Activated naive CD4-positive, alpha-beta T cell (primary cell): ENCODE measurements around the gene OTUD7B.
"Not testable (repeated sequence)": the region's sequence is repeated elsewhere in the genome, so short reads cannot be mapped to it uniquely, and the experiment has no call there.

Source experiments
- DNase-seq, 4 experiments: peaks; one replicate each; lab custom pipeline; 2025; lab: John Stamatoyannopoulos, UW

Gene OTUD7B

DNA sequence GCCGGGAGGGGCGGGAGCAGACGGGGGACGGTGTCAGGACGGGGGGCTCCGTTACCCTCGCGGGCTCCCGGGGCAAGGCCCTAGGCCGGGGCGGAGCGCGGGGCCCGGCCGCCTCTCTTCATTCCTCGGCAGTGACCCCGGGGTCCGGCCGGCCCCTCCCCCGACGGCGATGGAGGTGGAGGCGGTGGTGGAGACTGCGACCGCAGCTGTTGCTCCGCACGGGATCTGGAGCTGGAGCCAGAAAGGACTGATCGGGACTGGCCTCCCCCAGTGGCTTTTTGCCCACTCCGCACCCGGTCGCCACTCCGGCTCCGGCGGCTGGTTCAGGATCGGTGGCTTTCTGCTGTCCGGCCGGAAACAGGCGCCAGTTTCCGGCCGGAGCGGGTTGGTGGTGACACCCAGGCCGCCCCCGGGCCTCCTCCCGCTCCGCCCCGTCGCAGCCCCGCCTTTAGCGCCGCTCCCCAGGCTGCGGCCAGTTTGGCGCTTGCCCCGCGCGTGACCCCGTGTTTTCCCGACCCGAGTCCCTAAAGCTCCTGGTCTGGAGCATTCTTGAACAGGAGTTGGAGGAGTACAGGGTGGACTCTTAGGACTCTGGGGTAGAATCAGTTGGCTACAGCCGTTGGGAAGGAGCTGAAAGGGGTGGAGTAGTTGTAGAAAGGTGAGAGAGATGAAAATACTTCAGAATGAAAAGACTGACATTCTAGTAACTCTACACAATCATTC lies at the start of gene OTUD7B:
Gene OTUD7B (minus strand): TSS at position 334 of the 723 bp plus-strand sequence. CDS start 33,216 bp downstream, outside the sequence.
- peak; percentile 36 to 58 (median 45) for DNase-seq

DNA sequence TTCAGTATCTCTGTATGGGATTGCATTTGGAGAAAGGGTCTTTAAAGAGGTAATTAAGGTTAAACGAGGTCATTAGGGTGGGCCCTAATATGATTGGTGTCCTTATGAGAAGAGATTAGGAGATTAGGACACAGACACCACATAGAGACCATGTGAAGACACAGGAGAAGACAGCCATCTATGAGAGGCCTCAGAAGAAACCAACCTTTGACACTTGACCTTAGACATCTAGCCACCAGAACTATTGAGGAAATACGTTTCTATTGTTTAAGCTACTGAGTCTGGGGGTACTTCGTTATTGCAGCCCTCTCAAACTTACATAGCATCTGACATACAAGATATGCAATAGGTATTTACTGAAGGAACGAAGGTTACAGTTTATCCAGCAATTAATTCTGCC lies 49.7 kb upstream of the OTUD7B start:
- no peak for DNase-seq

DNA sequence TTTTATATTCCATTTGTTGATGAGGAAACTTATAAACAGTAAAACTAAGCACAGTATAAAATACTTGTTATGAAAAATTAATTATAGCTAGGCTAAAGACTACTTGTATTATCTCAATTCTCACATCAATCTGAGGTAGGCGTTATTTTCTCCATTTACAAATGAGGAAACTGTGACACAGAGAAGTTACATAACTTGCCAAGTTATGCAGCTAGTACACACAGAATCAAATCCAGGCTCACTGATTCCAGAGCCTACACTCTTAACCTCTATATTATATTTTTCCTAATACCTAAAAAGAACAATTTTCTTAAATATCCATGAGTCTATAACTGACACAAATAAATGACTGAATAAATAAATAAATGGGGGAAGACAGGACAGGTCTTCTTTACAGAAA lies 45.9 kb upstream of the OTUD7B start:
- no peak for DNase-seq

DNA sequence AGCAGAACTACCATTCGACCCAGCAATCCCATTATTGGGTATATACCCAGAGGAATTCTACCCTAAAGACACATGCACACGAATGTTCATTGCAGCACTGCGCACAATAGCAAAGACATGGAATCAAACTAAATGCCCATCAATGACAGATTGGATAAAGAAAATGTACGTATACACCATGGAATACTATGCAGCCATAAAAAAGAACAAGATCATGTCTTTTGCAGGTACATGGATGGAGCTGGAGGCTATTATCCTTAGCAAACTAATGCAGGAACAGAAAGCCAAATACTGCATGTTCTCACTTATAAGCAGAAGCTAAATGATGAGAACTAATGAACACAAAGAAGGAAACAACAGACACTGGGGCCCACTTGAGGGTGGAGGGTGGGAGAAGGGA lies 45.0 kb upstream of the OTUD7B start:
- DNase-seq: not testable (repeated sequence)

DNA sequence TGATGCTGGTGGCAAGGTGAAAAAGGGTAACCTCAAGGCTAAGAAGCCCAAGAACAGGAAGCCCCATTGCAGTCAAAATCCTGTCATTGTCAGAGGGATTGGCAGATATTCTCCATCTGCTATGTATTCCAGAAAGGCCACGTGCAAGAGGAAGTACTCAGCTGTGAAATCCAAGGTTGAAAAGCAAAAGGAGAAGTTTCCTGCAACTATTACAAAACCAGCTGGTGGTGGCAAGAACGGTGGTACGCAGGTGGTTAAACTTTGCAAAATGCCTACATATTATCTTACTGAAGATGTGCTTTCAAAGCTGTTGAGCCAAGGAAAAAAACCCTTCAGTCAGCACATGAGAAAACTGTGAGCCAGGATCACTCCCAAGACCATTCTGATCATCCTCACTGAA lies 43.4 kb upstream of the OTUD7B start:
- no peak for DNase-seq

DNA sequence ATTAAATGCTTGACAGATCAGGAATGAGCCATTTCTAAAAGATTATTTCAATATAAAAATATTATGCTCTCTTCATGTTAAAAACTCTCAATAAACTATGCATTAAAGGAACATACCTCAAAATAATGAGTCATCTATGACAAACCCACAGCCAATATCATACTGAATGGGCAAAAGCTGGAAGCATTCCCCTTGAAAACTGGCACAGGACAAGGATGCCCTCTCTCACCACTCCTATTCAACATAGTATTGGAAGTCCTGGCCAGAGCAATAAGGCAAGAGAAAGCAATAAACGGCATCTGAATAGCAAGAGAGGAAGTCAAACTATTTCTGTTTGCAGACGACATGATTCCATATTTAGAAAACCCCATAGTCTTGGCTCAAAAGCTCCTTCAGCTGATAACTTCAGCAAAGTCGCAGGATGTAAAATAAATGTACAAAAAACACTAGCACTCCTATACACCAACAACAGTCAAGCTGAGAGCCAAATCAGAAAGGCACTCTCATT lies 41.4 kb upstream of the OTUD7B start:
- not testable (repeated sequence) for DNase-seq

DNA sequence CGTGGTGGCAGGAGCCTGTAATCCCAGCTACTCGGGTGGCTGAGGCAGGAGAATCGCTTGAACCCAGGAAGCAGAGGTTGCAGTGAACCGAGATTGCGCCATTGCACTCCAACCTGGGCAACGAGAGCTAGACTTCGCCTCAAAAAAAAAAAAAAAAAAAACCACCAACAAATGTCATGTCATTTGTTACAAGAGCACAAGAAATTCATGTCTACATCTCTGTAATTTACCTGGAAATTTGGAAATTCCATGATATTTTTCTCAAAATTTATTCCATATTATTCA lies 40.5 kb upstream of the OTUD7B start:
- DNase-seq: no peak

DNA sequence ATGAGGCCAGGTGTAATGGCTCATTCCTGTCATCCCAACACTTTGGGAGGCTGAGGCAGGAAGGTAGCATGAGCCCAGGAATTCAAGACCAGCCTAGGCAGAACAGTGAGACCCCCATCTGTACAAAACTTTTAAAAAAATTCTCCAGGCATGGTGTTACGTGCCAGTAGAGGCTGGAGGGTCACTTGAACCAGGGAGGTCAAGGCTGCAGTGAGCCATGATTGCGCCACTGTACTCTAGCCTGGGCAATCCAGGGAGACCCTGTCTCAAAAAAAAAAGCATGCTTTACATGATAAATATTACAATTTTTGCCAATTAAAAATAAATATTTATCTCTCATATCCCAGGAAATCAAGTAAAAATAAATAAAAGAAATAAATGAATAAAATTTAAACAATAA lies 39.4 kb upstream of the OTUD7B start:
- DNase-seq: no peak

DNA sequence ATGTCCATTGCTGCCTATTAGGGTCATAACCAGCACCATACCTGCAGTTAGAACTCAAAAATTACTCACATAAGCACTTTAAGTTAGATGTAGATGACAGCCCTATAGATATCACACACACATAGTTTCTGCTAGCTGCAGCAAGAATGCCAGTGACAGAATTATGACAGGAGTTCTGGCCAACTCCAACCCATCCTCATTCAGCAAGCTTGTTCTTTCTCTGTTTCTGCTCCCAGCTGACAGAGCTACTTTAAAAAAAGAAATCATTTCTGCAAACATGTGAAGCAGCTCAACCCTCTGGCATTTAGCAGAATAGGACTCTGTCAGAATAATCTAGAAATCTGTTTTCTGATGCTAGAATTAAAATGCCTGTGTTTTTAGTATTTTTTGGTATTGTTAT lies 23.8 kb upstream of the OTUD7B start:
- DNase-seq: no peak

DNA sequence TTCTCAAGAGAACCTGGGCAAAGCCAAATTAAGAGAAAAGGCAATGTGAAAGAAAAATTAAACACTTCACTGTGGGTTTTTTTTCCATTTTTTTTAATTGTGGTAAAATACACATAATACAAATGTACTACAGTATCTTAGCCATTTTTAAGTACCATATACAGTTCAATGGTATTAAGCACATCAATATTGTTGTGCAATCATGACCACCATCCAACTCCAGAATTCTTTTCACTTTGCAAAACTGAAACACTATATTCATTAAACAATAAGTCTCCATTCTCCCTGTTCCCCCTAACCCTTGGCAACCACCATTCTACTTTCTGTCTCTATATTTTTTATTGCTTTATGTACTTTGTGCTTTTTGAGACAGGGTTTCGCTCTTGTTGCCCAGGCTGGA lies 17.8 kb upstream of the OTUD7B start:
- DNase-seq: no peak

DNA sequence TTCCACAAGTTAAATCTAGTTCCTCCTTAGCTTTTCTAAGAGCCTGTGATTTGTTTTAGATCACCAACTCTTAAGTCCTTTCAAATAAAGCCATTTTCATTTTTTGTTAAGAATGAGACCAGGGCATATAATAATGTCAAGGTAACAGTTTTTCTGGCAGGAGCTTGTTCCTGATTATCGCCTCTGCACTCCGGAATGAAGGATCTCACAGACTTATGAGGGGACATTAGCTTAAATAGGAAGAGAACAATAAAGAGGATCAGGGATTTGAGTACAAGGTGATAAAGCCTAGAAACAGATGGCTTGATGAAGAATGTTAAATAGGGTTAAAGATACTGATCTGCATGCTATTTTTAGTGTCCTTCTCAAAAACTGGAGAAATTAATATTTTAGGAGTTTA lies 13.6 kb upstream of the OTUD7B start:
- no peak for DNase-seq

DNA sequence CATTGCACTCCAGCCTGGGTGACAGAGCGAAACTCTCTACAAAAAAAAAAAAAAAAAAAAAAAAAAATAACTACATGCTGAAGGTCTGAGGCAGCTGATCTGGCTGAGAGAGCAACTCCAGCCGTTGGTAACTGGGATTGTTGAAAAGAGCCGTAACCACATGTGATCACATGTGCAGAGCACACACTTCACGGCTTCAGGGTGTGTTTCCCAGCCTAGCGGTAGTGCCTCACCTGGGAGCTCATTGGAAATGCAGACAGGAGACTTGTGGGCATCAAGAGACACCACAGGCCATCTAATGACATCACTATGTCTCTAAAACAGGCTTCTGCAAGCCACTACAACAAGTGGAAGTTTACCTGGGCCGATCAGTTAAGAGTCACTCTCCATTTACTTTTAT lies 11.8 kb upstream of the OTUD7B start:
- DNase-seq: no peak

DNA sequence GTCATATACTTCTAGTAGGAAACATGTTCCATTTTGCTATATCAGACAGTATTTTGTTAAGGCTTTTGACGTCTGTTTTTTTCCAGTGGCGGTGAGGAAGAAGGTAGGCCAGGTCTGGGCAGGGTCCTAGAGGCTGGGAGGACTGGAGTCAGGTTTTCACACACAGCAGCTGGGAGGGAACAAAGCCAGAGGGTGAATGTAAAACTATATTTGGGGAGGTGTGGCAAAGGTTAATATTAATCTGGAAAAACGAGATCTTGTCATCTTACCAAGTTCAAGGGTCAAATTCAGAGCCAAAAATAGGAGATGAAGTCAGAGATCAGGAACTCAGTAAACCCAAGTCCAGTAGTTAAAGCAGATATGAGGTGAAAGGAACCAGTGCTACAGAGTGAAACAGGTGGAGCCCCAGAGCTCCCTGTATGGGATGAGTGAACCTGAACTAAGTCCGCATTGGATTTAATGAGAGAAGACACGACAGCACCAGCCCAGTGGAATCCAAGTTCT lies 10.7 kb upstream of the OTUD7B start:
- DNase-seq: no peak

DNA sequence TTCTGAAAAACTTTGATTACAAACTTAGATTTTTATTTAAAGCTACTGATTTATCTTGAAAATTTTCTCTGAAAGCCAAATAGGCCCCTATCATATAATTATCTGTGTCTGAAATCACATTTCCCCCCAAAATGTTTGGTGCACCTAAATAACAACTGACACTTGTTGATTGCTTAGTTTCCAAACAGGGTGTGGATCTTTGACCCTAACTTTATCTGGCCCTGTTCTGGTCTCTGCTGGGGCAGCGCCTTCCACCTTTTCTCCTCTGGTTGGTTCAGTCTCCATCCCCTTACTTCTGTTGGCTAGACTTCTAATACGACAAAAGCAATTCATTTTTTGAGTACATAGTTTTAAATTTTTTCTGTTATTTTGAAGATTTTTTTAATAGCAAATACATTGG lies 10.2 kb upstream of the OTUD7B start:
- no peak for DNase-seq

DNA sequence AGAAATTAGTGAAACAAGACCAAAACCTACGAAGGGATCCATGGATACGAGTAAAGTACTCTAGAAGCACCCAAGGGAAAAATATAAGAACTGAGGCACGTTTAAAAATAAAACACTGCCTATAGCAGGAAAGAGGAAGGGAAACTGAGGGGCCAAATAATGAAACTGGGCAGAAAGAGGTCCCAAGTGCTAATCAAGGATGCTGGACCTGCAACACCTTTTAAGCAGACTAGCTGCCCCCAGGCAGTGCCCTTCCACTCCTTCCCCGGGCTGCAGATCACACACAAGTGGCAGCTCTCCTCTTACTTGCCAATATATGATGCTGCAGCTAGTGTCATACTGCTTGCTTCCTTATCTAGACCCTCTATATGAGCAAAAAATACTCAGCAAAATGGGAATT lies 7.6 kb upstream of the OTUD7B start:
- DNase-seq: no peak

DNA sequence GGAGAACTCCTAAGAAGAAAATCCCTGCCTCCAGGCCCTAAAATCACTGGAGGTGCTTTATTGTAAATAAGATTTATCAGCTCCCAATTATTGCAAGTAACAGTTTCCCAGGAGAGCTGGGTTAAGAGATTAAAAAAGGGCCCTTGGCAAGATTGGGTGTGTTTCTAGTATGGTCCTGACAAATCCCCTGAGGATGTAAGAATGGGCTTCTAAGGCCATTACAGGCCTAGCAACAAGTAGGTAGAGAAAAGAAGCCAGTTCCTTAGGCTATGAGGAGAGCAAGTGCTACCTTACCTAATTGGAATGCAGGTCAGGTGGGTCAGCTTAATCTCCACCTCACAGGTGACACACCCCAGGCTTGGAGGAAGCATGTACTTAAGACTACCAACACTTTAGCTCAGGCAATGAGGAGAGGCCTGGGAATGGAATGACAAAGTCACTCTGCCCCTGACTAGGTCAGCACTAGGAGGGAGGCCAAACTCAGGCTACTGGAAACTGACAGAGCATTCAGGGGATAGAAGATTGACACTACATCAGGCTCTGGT lies 6.8 kb upstream of the OTUD7B start:
- DNase-seq: no peak

DNA sequence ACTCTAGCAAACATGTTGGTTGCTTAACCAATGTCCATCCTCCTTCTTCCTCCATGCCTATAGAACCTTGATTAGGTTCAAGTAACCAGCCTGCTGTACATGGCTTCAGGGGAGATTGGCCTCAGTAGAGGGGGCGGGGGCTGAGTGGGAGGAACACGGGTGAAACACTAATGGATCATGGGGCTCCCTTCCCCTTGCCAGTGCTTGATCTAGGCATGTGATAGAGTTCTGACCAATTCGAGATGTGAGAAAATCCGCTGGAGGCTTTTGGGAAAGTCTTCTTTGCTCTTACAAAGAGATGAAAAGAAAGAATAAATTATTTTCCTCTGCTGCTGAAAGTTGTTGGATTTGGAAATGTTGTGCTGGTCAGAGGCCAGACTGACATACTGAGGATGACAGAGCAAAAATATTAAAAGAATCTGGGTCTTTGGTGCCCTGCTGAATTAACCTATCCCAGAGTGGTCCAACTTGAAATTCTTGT lies 5.2 kb upstream of the OTUD7B start:
- no peak for DNase-seq

DNA sequence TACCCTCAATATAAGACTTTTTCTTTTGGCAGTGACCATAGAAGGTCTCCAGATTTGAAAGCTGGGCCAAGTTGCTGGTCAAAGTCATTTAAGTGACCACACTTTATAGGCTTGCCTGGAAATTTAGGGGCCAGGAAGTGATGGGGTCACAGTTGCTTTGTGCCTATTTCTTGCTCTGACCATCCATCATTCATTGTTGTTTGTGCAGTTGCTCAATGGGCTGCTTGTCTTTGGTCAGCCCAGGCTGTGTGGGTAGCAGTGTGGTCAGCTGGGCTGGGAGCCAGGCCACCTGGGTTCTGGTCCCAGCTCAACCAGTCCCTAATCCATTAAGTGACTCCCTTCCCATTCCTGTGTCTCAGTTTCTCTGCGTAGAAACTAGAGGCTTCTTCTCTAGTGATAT lies 2.1 kb upstream of the OTUD7B start:
- no peak for DNase-seq

DNA sequence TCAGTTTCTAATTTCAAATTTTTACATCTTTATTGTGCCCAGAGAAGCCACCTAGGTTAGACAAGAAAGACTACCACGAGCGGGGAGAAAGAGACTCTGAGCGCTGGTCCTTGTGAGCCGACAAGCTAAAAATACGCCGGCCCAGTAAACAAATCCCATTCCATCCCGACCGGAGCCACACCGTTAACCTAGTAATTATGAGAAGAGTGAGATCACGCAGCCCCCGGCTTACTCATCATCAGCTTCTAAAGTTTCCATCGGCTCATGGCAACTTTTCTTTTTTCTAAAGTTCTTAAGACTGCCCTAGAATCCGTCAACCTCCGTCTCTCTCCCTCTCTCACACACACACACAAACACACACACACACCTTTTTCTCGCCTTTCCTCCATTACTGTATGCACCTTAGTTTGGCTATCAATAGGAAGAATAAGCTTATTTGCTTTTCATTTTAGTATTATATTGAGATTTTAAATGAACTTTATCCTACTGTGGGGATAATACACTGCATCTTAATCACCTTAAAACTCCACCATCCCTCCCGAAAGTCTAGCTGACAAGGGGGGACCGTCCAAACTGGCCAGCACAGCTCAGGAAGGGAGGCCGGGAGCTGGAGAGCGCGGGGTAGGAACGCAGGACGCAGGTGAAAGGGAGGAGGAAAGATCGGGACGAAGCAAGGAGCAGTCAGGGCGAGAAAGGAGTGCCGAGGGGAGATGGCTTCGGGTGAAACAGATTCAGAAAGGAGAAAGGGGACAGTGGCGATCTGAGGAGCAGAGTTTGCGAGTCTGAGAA lies 728 bp downstream of the OTUD7B start:
- DNase-seq: peak in 2 of 4 experiments; percentile 1 to 11

DNA sequence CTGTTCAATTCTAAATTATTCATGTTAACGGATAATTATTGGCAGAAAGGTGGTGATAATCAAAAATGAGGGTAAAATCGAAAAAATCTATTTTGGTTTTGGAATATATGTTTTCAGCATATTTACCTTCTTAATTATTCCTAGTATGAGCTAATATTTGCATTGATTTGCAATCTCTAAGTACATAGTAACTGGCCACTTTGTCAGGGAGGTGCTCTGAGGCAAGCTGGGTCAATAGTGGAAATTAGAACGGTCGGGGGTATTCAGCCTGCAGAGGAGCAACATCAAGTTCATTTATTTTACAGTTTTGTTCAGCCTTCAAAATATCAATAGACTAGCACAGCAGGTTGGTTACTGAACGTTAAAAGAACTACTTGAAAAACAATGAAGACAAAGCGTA lies 1.8 kb downstream of the OTUD7B start:
- DNase-seq: no peak

DNA sequence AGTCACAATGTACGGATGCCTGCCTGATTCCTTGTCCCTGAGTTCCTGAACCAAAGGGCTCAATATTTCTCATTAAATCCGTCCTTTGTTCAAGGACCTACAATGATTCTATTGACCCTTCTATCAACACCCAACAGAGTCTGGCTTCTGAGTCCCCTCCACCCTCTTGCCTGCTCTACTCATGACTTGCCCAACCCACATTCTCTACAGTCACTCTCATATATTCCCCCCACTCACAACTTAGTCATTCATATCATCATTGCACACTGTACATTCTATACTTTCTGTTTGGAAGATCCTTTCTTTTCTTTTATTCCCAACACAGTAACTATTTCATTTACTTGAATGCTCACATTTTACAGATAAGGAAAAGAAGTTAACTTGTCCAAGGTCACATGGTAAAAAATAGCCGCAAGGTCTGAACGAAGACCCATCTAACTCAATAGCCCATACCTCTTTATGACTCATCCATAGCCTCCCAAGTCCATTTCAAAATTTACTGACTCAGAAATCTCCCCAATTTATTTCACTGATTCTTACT lies 3.6 kb downstream of the OTUD7B start:
- no peak for DNase-seq

DNA sequence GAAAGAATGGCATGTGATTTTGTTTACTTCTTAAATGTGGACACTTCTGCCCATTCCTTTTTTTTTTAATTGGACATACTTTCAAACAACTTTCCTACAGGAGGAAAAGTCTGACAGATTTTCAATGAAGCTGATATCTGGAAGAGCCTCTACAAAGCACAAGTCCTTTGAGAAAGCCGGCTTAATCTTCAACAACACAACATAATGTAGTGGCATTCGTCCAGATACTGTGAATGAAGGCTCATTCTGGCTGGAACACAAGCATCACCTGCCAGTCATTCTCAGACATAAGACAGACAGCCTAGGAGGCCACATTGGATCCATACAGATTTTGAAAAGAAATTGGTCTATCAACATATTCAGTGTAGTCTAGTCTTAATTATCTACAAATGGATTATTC lies 4.9 kb downstream of the OTUD7B start:
- DNase-seq: no peak

DNA sequence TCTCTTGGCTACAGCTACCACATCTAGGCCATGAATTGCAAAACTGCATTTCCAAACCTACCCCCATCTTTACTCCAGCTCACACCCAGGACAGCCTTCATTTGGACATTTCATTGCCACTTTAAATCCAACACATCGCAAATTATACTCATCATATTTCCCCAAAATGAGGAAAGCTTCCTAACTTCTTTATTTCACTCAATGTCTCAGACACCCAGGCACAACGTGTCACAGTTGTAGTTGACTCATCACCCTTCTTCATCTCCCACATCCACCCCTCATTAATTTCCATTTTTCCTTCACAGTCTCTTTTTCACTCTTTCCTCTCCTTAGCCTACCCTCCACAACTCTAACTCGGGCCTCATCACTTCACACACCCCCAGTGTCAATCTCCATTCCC lies 6.7 kb downstream of the OTUD7B start:
- DNase-seq: no peak
